HG02588 (cell line): ENCODE results near the gene STAG2.
"Not testable (repeated sequence)": the region's sequence is repeated elsewhere in the genome, so short reads cannot be mapped to it uniquely, and the experiment has no call there.

Experiments used
- ATAC-seq: cut with Tn5 transposase; IDR thresholded peaks from one replicate; pipeline ENCODE4 v1.9.1; 2021; ENCODE audit warnings: mild to moderate bottlenecking, moderate library complexity; ENCODE audit not compliant: unreplicated experiment

The STAG2 gene

DNA sequence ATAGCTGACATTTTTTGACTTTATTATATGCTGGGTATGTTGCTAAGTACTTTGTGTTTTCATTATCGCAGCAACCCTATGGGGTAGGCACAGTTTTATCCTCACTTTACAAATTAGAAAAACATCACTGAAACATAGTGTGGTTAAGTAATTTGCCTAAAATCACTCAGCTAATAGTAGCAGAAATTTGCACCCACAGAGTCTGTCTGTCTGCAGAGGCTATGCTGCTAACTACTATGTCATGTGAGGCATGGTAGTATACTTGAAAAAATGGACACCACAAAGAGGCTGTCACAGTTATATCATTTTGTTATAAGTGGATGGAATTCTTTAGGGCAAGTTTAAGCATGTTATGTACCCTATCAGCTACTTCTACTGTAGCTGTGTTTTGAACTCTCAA is 69.0 kb downstream of the STAG2 start:
- ATAC-seq, result no peak

DNA sequence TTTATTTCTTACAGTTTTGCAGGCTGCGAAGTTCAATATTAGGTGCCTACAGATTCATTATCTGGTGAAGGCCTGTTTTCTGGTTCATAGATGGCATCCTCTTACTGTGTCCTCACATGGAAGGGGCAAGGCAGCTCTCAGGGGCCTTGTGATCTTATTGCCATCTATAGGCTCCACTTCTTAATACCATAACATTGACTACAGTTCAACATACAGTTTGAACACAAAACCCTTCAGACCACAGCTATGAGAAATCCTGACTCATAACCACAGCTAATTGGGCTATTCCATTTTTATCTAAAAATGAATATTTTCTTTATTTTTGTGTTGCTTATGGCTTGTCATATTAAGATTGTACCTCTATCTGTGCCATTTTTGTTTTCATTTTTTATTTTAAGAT is 72.3 kb downstream of the STAG2 start:
- no peak for ATAC-seq

- no peak for ATAC-seq
Measured at GRCh38 chrX:124035657-124036056, 74.2 kb downstream of the STAG2 start.

DNA sequence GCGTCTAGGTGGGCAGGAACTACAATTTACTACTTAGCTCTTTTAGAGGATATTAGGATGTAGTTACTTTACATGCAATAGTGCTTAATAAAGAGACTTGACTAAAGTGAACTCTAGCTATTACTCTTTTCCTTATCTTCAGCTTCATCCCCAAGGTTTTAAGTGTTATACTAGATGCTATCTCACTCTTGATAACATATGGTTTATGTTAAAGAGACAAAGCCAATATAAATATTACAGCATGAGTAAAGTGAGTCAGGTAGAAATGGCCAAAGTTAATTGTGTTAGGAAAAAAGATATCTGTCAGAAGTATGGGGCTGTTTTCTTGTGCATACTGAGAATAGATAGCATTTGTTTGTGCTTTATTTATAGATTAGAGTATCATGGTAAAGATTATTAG is 80.5 kb downstream of the STAG2 start:
- ATAC-seq, result no peak

DNA sequence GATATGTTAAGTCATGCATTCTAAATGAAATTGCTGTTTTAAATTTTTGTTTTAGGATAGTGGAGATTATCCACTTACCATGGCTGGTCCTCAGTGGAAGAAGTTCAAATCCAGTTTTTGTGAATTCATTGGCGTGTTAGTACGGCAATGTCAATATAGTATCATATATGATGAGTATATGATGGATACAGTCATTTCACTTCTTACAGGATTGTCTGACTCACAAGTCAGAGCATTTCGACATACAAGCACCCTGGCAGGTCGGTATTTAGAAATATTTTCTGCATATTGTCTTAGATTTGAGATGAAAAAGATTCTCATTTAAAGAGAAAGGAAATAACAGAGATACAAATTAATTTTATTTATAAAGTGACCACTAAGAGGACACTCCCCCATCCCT is 83.6 kb downstream of the STAG2 start:
- ATAC-seq, result no peak

DNA sequence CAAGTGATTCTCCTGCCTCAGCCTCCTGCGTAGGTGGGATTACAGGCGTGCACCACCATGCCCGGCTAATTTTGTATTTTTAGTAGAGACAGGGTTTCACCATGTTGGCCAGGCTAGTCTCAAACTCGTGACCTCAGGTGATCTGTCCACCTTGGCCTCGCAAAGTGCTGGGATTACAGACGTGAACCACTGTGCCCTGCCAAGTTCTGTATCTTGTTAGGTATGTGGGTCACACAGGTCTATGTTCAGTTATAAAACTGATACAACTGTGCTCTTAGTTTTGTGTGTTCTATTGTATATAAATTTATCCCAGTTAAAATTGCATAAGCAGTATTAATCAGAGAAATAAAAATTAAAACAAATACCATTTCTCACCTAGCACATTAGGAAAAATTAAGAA is 122.9 kb downstream of the STAG2 start:
- not testable (repeated sequence) for ATAC-seq

- no peak for ATAC-seq
Measured at GRCh38 chrX:124085063-124085462, 123.6 kb downstream of the STAG2 start.

- no peak for ATAC-seq
Measured at GRCh38 chrX:124086411-124086810, 124.9 kb downstream of the STAG2 start.

DNA sequence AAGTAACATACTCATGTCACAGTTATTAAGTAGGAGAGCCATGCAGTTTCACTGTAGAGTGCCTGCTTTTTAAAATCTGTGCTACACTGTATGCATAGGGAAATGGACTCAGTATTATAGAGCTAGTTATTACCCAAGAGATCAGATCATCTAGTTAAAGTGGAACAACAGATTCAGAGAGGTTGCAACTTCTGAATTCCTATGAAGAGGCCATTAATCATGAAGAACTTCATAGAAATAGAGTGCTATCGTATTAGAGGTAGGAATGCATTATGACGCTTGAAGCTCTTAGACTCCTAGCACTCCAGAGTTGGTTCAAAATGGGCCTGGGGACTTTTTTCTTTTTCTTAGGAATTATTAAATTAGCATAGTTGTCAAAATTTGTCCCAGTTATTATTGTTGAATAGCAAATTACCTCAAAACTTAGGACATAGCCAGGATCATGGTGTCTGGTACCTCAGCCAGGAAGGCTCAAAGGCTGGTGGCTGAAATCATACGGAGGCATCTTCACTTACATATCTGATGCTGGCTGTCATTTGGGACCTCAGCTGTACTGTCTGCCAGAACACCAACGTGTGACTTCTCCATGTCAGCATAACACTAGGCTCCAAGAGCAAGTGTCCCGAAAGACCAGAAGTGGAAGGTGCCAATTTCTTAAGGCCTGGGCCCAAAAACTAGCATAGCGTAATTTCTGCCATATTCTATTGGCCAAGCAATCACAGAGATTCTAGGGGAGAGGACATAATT is 125.7 kb downstream of the STAG2 start:
- ATAC-seq, result no peak

DNA sequence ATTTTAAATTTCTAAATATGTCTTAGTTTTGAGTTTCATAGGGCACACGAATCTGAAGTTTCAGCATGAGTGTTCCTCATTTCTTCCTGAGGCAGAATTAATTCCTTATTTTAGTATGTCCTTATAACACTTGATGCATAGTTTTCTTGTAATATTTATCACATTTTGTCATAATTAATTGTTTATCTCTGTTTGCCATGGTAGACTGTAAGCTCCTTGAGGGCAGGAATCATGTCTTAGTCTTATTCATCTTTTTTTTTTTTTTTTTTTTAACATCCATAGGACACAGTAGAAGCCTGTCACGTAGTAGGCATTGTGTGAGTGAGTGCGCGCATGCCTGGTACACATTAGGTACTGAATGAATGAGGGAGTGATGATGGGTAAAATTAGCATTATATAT is 131.7 kb downstream of the STAG2 start:
- no peak for ATAC-seq

DNA sequence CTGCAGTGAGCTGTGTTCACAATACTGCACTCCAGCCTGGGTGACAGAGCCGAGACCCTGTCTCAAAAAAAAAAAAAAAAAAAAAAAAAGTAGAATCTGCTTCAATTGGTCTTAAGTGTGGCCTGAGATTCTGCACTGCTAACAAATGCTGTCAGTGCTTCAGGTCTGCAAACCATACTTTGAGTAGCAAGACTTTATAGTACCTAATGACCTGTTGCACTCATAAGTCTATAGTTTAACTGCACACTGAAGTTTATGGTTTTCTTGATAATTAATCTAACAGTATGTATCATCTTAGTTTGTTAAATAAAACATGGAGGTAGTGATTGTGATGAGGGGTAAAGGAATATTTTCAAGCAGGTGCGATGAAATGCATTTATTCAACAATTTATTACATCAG is 135.6 kb downstream of the STAG2 start:
- no peak for ATAC-seq

GRCh38 chrX:124098089-124098488 is 136.6 kb downstream of the STAG2 start:
- no peak for ATAC-seq

- no peak for ATAC-seq
Measured at GRCh38 chrX:124103966-124104365, 142.5 kb downstream of the STAG2 start.

DNA sequence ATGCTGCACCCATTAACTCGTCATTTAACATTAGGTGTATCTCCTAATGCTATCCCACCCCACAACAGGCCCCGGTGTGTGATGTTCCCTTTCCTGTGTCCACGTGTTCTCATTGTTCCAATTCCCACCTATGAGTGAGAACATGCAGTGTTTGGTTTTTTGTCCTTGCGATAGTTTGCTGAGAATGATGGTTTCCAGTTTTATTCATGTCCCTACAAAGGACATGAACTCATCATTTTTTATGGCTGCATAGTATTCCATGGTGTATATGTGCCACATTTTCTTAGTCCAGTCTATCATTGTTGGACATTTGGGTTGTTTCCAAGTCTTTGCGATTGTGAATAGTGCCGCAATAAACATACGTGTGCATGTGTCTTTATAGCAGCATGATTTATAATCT is 143.0 kb downstream of the STAG2 start:
- not testable (repeated sequence) for ATAC-seq

- no peak for ATAC-seq
Measured at GRCh38 chrX:124113621-124114600, 152.4 kb downstream of the STAG2 start.

GRCh38 chrX:124117325-124117724 is 155.8 kb downstream of the STAG2 start:
- ATAC-seq, result no peak

- no peak for ATAC-seq
Measured at GRCh38 chrX:124125471-124125870, 164.0 kb downstream of the STAG2 start.

DNA sequence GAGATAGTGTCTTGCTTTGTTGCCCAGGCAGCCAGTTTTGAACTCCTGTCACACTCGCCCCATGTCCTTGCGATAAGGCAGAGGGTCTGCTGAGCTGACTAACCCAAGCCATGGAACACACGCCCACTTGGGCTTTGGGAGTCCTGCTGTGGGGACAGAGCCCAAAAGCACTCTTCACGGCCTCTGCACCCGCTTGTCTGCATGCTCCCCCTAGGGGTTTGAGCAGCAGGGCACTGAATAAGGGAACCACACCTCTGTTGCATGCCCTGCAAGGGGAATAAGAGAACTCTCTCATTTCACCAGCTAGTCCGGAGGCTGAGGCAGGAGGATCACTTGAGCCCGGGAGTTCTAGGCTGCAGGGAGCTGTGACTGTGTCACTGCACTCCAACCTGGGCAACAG is 166.0 kb downstream of the STAG2 start:
- ATAC-seq, result no peak

DNA sequence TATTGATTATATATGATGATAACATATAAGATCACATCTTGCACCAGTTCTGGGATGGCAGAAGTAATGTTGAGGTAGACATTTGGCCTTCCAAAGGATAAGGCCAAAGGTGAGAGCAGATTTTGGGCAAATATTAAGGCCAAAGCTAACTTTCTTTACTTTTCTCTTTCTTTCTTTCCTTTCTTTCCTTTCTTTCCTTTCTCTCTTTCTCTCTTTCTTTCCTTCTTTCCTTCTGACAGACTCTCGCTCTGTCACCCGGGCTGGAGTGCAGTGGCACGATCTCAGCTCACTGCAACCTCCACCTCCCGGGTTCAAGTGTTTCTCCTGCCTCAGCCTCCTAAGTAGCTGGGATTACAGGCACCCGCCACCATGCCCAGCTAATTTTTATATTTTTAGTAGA is 170.9 kb downstream of the STAG2 start:
- ATAC-seq, result not testable (repeated sequence)

DNA sequence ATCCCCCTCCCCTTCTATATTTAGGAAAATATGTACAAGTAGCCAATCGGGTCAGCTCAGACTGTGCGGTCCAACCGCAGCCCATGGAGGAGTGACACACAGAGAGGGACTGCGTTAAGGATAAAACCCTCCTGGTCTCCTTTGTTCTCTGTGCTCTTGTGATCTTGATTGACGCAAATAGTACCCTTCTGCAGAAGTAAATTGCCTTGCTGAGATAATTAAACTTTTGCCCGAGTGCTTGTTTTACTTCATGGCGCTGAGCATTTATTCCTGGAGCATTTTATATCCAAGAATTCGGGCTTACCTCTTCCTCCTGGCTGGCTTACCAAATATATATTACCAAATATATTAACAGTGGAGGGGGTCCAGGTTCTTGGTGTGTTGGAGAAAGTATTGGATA is 184.2 kb downstream of the STAG2 start:
- ATAC-seq, result no peak

GRCh38 chrX:124151195-124151594 is 189.7 kb downstream of the STAG2 start:
- ATAC-seq, result no peak
